ENCODE data around the gene TOMM34. TPM values are rescaled to one million over a fixed set of nuclear protein-coding genes. Genes with fewer than 3 reads are reported as not detected.

TOMM34 gene
- total RNA-seq, 1 donor from 2014 or later = 62.1 TPM

GRCh38 chr20:44959082-44959637, 1.0 kb downstream of the TOMM34 start:
- no peaks in the 10 kb centered on the region for H3K9me3 Mint-ChIP-seq
- peaks cover 53% of the 10 kb centered on the region for H3K36me3 Mint-ChIP-seq (ENCODE audit: low read depth)
- no peak for DNase-seq (ENCODE audit: low spot score)
- H3K27ac Mint-ChIP-seq = peak overlapping the region; percentile 100
- peaks cover 59% of the 10 kb centered on the region for H3K4me1 Mint-ChIP-seq (ENCODE audit: low read depth)
- H3K27me3 Mint-ChIP-seq (ENCODE audit: low read depth) = no peaks in the 10 kb centered on the region
- intact Hi-C loops (cut with micrococcal nuclease) = loop anchor here (1.0 to 5.0 kb wide), 3 partner anchors 8 to 44 kb away; no protein-coding TSS in a partner anchor
- peak overlapping the region; percentile 99 for H3K4me3 Mint-ChIP-seq (ENCODE audit: low read depth)

DNA sequence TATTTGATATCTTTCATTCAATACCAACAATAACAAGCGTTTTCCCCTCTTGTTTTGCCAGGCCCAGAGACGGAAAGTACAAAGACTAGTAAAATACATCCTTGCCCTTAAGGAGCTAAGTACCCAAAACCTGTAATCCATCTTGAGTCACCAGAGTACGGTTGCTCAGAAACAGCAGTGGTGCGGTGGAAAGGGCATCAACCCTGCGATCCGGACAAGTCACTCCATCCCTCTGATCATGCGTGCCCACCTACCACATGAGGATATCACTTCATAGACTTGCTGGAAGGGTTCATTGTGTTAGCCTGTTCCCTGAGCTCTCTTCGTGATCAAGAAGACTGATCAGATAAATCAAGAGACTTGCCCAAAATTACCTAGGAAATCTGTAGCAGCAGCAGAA, 1.9 kb downstream of the TOMM34 start:
- H3K4me3 Mint-ChIP-seq (ENCODE audit: low read depth) = peak overlapping the region; percentile 99
- intact Hi-C loops (cut with micrococcal nuclease) = loop anchor here (2.0 to 5.0 kb wide), 2 partner anchors 34 to 43 kb away; no protein-coding TSS in a partner anchor
- no peak for DNase-seq (ENCODE audit: low spot score)
- H3K36me3 Mint-ChIP-seq (ENCODE audit: low read depth) = peaks cover 62% of the 10 kb centered on the region
- no peaks in the 10 kb centered on the region for H3K9me3 Mint-ChIP-seq
- peaks cover 54% of the 10 kb centered on the region for H3K4me1 Mint-ChIP-seq (ENCODE audit: low read depth)
- peak overlapping the region; percentile 100 for H3K27ac Mint-ChIP-seq
- H3K27me3 Mint-ChIP-seq (ENCODE audit: low read depth) = no peaks in the 10 kb centered on the region

DNA sequence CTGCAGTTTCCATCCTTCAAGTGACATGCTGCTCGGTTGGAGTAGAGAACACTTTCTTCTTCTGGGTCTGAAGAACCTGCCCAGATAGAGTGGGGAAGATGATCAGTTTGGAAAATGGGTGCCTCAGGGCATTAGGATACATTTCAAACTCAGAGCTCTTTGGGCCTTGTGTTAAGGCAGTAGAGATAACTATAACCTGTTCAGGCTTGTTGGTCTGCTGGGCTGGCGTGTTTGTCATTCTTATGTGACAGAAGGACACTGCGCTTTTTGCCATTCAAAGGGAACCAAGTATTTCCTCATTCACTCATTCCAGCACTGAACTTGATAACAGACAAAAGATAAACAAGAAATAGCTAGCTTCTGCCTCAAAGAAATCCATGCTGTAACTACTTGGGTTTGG, 3.8 kb downstream of the TOMM34 start:
- DNase-seq (ENCODE audit: low spot score) = no peak
- Mint-ChIP-seq H3K27ac (no peak overlapping the region), H3K4me1 (ENCODE audit: low read depth) (peaks cover 48% of the 10 kb centered on the region), H3K9me3 (no peaks in the 10 kb centered on the region), H3K27me3 (ENCODE audit: low read depth) (no peaks in the 10 kb centered on the region), H3K36me3 (ENCODE audit: low read depth) (peaks cover 81% of the 10 kb centered on the region), H3K4me3 (ENCODE audit: low read depth) (no peak overlapping the region)
- intact Hi-C loops (cut with micrococcal nuclease) = loop anchor here (5.0 kb wide), 1 partner anchor 36 kb away; no protein-coding TSS in a partner anchor

GRCh38 chr20:44955270-44955669, 4.9 kb downstream of the TOMM34 start:
- no peak for DNase-seq (ENCODE audit: low spot score)
- Mint-ChIP-seq H3K36me3 (ENCODE audit: low read depth) (peaks cover 91% of the 10 kb centered on the region), H3K4me3 (ENCODE audit: low read depth) (no peak overlapping the region), H3K27me3 (ENCODE audit: low read depth) (no peaks in the 10 kb centered on the region), H3K27ac (no peak overlapping the region), H3K4me1 (ENCODE audit: low read depth) (peaks cover 38% of the 10 kb centered on the region), H3K9me3 (no peaks in the 10 kb centered on the region)
- intact Hi-C loops (cut with micrococcal nuclease) = loop anchor here (5.0 kb wide), 1 partner anchor 37 kb away; no protein-coding TSS in a partner anchor

- H3K27me3 Mint-ChIP-seq (ENCODE audit: low read depth) = no peaks in the 10 kb centered on the region
- H3K4me1 Mint-ChIP-seq (ENCODE audit: low read depth) = peaks cover 32% of the 10 kb centered on the region
- H3K27ac Mint-ChIP-seq = no peak overlapping the region
- no peak for DNase-seq (ENCODE audit: low spot score)
- intact Hi-C loops (cut with micrococcal nuclease) = no loop called here
- peaks cover 95% of the 10 kb centered on the region for H3K36me3 Mint-ChIP-seq (ENCODE audit: low read depth)
- no peak overlapping the region for H3K4me3 Mint-ChIP-seq (ENCODE audit: low read depth)
- no peaks in the 10 kb centered on the region for H3K9me3 Mint-ChIP-seq
Observed at GRCh38 chr20:44954211-44954610, 6.0 kb downstream of the TOMM34 start.

DNA sequence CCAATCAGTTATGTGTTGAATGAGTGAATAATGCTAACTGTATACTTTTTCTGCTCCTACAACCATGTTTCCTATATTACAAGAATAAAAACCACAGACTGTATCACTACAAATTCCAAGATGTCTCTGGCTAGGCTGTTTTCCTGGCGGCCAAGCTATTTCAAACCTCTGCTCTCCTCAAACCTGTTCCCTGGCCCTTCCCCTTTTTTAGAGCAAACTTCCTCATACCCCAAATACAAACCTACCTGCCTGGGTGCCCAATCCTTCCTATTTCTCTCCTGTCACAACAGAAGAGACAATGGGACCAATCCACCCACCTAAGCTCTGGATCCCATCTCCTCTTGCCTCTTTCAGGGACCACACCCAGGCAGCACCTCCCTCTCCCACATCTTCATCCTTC, 7.5 kb downstream of the TOMM34 start:
- H3K4me3 Mint-ChIP-seq (ENCODE audit: low read depth) = no peak overlapping the region
- H3K4me1 Mint-ChIP-seq (ENCODE audit: low read depth) = peaks cover 19% of the 10 kb centered on the region
- DNase-seq (ENCODE audit: low spot score) = no peak
- H3K27me3 Mint-ChIP-seq (ENCODE audit: low read depth) = no peaks in the 10 kb centered on the region
- H3K27ac Mint-ChIP-seq = no peak overlapping the region
- H3K9me3 Mint-ChIP-seq = no peaks in the 10 kb centered on the region
- intact Hi-C loops (cut with micrococcal nuclease) = no loop called here
- peaks cover 94% of the 10 kb centered on the region for H3K36me3 Mint-ChIP-seq (ENCODE audit: low read depth)

DNA sequence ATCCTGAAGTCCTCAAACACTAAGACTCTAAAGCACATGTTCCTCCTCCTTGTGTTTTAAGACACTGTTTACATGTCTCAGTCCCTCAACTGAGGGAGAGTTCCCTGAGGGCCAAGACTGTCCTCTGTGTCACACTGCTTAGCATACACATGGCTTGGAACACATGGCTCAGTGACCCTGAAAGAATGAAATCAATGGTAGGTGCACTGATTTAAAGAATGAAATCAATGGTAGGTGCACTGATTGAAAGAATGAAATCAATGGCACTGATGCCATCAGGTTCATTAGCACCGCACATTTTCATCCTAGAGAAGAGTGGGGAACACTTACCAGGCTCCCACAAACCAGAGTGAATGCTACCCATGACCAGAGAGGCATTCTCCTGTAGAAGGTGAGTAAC, 9.8 kb downstream of the TOMM34 start:
- Mint-ChIP-seq H3K36me3 (ENCODE audit: low read depth) (peaks cover 93% of the 10 kb centered on the region), H3K9me3 (no peaks in the 10 kb centered on the region), H3K4me1 (ENCODE audit: low read depth) (peaks cover 8% of the 10 kb centered on the region), H3K4me3 (ENCODE audit: low read depth) (no peak overlapping the region), H3K27me3 (ENCODE audit: low read depth) (no peaks in the 10 kb centered on the region), H3K27ac (no peak overlapping the region)
- intact Hi-C loops (cut with micrococcal nuclease) = no loop called here
- DNase-seq (ENCODE audit: low spot score) = no peak

DNA sequence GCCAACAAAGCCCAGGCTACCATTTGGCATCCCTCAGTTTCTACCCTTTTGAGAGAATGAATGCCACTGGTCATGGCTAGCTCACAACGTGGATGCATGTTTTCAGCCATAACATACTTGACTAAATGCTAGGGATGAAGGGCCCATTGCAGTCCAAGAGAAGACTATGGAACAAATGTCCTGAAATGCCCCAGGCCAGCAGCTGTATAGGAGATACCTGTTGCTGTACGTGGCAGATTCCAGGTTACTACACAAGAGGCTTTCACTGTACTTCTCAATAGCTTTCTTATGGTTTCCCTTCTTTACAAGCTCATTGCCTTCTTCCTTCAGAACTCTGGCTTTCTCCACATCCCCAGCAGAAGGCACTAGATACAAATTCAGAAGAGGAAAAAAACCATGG, 11.7 kb downstream of the TOMM34 start:
- Mint-ChIP-seq H3K4me1 (ENCODE audit: low read depth) (peaks cover 8% of the 10 kb centered on the region), H3K9me3 (no peaks in the 10 kb centered on the region), H3K36me3 (ENCODE audit: low read depth) (peaks cover 91% of the 10 kb centered on the region), H3K27ac (no peak overlapping the region), H3K4me3 (ENCODE audit: low read depth) (no peak overlapping the region), H3K27me3 (ENCODE audit: low read depth) (no peaks in the 10 kb centered on the region)
- intact Hi-C loops (cut with micrococcal nuclease) = no loop called here
- no peak for DNase-seq (ENCODE audit: low spot score)

- peaks cover 4% of the 10 kb centered on the region for H3K4me1 Mint-ChIP-seq (ENCODE audit: low read depth)
- H3K36me3 Mint-ChIP-seq (ENCODE audit: low read depth) = peaks cover 89% of the 10 kb centered on the region
- intact Hi-C loops (cut with micrococcal nuclease) = no loop called here
- no peak overlapping the region for H3K4me3 Mint-ChIP-seq (ENCODE audit: low read depth)
- H3K27ac Mint-ChIP-seq = no peak overlapping the region
- DNase-seq (ENCODE audit: low spot score) = no peak
- H3K9me3 Mint-ChIP-seq = no peaks in the 10 kb centered on the region
- no peaks in the 10 kb centered on the region for H3K27me3 Mint-ChIP-seq (ENCODE audit: low read depth)
Observed at GRCh38 chr20:44948107-44948506, 12.1 kb downstream of the TOMM34 start.

DNA sequence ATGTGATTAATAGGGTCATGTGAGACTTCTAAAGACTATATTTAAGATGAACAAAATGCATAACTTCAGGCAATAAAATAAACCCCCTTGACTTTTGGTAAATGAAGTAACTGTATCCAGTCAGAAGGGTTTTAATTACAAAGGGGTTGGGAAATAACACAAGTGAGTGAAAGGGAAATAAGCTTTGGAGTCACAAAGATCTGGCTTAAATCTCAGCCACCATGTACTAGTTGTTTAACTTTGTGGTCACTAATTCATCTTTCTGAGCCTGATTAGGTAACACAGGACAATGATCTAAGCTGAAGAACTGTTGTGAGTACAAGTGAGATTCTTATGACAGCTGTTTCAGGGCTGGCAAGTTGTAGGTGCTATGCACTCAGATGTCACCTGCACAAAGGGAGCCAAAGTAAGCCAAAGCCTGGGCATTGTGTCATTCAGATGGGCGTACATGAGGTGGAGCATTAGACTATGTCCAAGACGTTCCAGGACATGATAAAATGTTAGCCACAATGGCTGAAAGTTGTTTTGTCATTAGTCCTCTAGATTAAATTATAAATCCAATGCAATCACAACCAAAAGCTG, 13.8 kb downstream of the TOMM34 start:
- H3K9me3 Mint-ChIP-seq = no peaks in the 10 kb centered on the region
- no peak for DNase-seq (ENCODE audit: low spot score)
- no peak overlapping the region for H3K4me3 Mint-ChIP-seq (ENCODE audit: low read depth)
- H3K4me1 Mint-ChIP-seq (ENCODE audit: low read depth) = no peaks in the 10 kb centered on the region
- intact Hi-C loops (cut with micrococcal nuclease) = no loop called here
- H3K27me3 Mint-ChIP-seq (ENCODE audit: low read depth) = no peaks in the 10 kb centered on the region
- no peak overlapping the region for H3K27ac Mint-ChIP-seq
- peaks cover 87% of the 10 kb centered on the region for H3K36me3 Mint-ChIP-seq (ENCODE audit: low read depth)

- intact Hi-C loops (cut with micrococcal nuclease) = no loop called here
- H3K36me3 Mint-ChIP-seq (ENCODE audit: low read depth) = peaks cover 87% of the 10 kb centered on the region
- H3K9me3 Mint-ChIP-seq = no peaks in the 10 kb centered on the region
- DNase-seq (ENCODE audit: low spot score) = no peak
- H3K4me1 Mint-ChIP-seq (ENCODE audit: low read depth) = no peaks in the 10 kb centered on the region
- no peak overlapping the region for H3K27ac Mint-ChIP-seq
- H3K4me3 Mint-ChIP-seq (ENCODE audit: low read depth) = no peak overlapping the region
- H3K27me3 Mint-ChIP-seq (ENCODE audit: low read depth) = no peaks in the 10 kb centered on the region
Observed at GRCh38 chr20:44945261-44945660, 14.9 kb downstream of the TOMM34 start.

GRCh38 chr20:44943828-44944227, 16.4 kb downstream of the TOMM34 start:
- intact Hi-C loops (cut with micrococcal nuclease) = no loop called here
- Mint-ChIP-seq H3K36me3 (ENCODE audit: low read depth) (peaks cover 81% of the 10 kb centered on the region), H3K27ac (no peak overlapping the region), H3K27me3 (ENCODE audit: low read depth) (no peaks in the 10 kb centered on the region), H3K4me3 (ENCODE audit: low read depth) (no peak overlapping the region), H3K9me3 (no peaks in the 10 kb centered on the region), H3K4me1 (ENCODE audit: low read depth) (no peaks in the 10 kb centered on the region)
- DNase-seq (ENCODE audit: low spot score) = no peak

GRCh38 chr20:44942264-44942973, 17.8 kb downstream of the TOMM34 start:
- Mint-ChIP-seq H3K27ac (no peak overlapping the region), H3K9me3 (no peaks in the 10 kb centered on the region), H3K27me3 (ENCODE audit: low read depth) (no peaks in the 10 kb centered on the region), H3K36me3 (ENCODE audit: low read depth) (peaks cover 71% of the 10 kb centered on the region), H3K4me1 (ENCODE audit: low read depth) (peaks cover 2% of the 10 kb centered on the region), H3K4me3 (ENCODE audit: low read depth) (no peak overlapping the region)
- no peak for DNase-seq (ENCODE audit: low spot score)
- intact Hi-C loops (cut with micrococcal nuclease) = no loop called here
